SK-N-SH treated with all-trans-retinoic acid at 6 μM for 48 hours (cell line): ENCODE data around the gene PACC1.
"Not testable (repeated sequence)": the region's sequence is repeated elsewhere in the genome, so short reads cannot be mapped to it uniquely, and the experiment has no call there.

Experiments used
- ATAC-seq: fragments of 200-7000 bp; cut with Tn5 transposase; 3 replicates; pipeline ENCODE4 v1.9.1; 2020; ENCODE audit warnings: mild to moderate bottlenecking, moderate library complexity
- ARNTL ChIP-seq: fragments of 450-650 bp; formaldehyde crosslinking; IDR thresholded peaks from 2 replicates; pipeline ENCODE4 v1.5.0; 2020; ENCODE audit warnings: low read depth, mild to moderate bottlenecking, moderate library complexity, borderline replicate concordance
- BACH2 ChIP-seq: fragments of 250-450 bp; sonication (Bioruptor Pico); IDR thresholded peaks from 2 replicates; pipeline ENCODE4 v1.9.0; 2021; ENCODE audit warnings: mild to moderate bottlenecking, borderline replicate concordance
- CSDC2 ChIP-seq: fragments of 250-450 bp; sonication (Bioruptor Pico); IDR thresholded peaks from 2 replicates; pipeline ENCODE4 v1.5.0; 2020; ENCODE audit warnings: mild to moderate bottlenecking, moderate library complexity
- CSRNP3 ChIP-seq: fragments of 250-450 bp; sonication (Bioruptor Pico); IDR thresholded peaks from 2 replicates; pipeline ENCODE4 v1.5.1; 2021; ENCODE audit warnings: mild to moderate bottlenecking, moderate library complexity
- ESRRG ChIP-seq: fragments of 250-450 bp; sonication (Bioruptor Pico); IDR thresholded peaks from 2 replicates; pipeline ENCODE4 v1.6.1; 2021; ENCODE audit warnings: mild to moderate bottlenecking
- ISL1 ChIP-seq: fragments of 250-450 bp; sonication (Bioruptor Pico); IDR thresholded peaks from 2 replicates; pipeline ENCODE4 v2.1.2; 2022; ENCODE audit warnings: mild to moderate bottlenecking, moderate library complexity
- OSR1 ChIP-seq: fragments of 250-450 bp; sonication (Bioruptor Pico); IDR thresholded peaks from 2 replicates; pipeline ENCODE4 v1.8.0; 2022; ENCODE audit warnings: moderate library complexity, mild to moderate bottlenecking, inconsistent platforms
- PPARA ChIP-seq: fragments of 250-450 bp; sonication (Bioruptor Pico); IDR thresholded peaks from 2 replicates; pipeline ENCODE4 v1.5.0; 2020; ENCODE audit warnings: mild to moderate bottlenecking, borderline replicate concordance
- RARB ChIP-seq: fragments of 250-450 bp; sonication (Bioruptor Pico); IDR thresholded peaks from 2 replicates; pipeline ENCODE4 v1.8.0; 2021; ENCODE audit warnings: mild to moderate bottlenecking, moderate library complexity
- SNAI2 ChIP-seq: fragments of 250-450 bp; sonication (Bioruptor Pico); IDR thresholded peaks from 2 replicates; pipeline ENCODE4 v1.5.0; 2020; ENCODE audit warnings: mild to moderate bottlenecking, moderate library complexity
- TCF4 ChIP-seq: fragments of 250-450 bp; sonication (Bioruptor Pico); IDR thresholded peaks from 2 replicates; pipeline ENCODE4 v1.8.0; 2021; ENCODE audit warnings: mild to moderate bottlenecking, moderate library complexity, borderline replicate concordance
- TOX ChIP-seq: fragments of 250-450 bp; sonication (Bioruptor Pico); IDR thresholded peaks from 2 replicates; pipeline ENCODE4 v1.8.0; 2021; ENCODE audit warnings: mild to moderate bottlenecking, moderate library complexity, borderline replicate concordance
- ZC3H10 ChIP-seq: fragments of 250-450 bp; sonication (Bioruptor Pico); IDR thresholded peaks from 2 replicates; pipeline ENCODE4 v1.5.1; 2021; ENCODE audit warnings: mild to moderate bottlenecking, moderate library complexity
- ZFP3 ChIP-seq: fragments of 250-450 bp; sonication (Bioruptor Pico); IDR thresholded peaks from 2 replicates; pipeline ENCODE4 v1.5.0; 2020; ENCODE audit warnings: mild to moderate bottlenecking, moderate library complexity
- ZFP30 ChIP-seq: fragments of 450-650 bp; formaldehyde crosslinking; IDR thresholded peaks from 2 replicates; pipeline ENCODE4 v1.5.0; 2022; ENCODE audit warnings: mild to moderate bottlenecking, moderate library complexity
- ZNF565 ChIP-seq: fragments of 450-650 bp; formaldehyde crosslinking; conservative IDR thresholded peaks from 2 replicates; pipeline ENCODE4 v1.5.0; 2020; ENCODE audit warnings: low read depth, mild to moderate bottlenecking, moderate library complexity
- ZNF70 ChIP-seq: fragments of 450-650 bp; formaldehyde crosslinking; IDR thresholded peaks from 2 replicates; pipeline ENCODE4 v1.5.0; 2020; ENCODE audit warnings: mild to moderate bottlenecking, moderate library complexity
- ZNF8 ChIP-seq: fragments of 450-650 bp; formaldehyde crosslinking; IDR thresholded peaks from 2 replicates; pipeline ENCODE4 v1.5.0; 2020; ENCODE audit warnings: mild to moderate bottlenecking, moderate library complexity
- TF ChIP-seq, protein P1 (sequence below): fragments of 250-450 bp; sonication (Bioruptor Pico); IDR thresholded peaks from 2 replicates; pipeline ENCODE4 v1.8.0; 2020; ENCODE audit warnings: mild to moderate bottlenecking, moderate library complexity, borderline replicate concordance
- TF ChIP-seq, protein P2 (sequence below): fragments of 250-450 bp; sonication (Bioruptor Pico); IDR thresholded peaks from 2 replicates; pipeline ENCODE4 v1.5.0; 2020; ENCODE audit warnings: mild to moderate bottlenecking, moderate library complexity
- TF ChIP-seq, protein P3 (sequence below): fragments of 250-450 bp; sonication (Bioruptor Pico); IDR thresholded peaks from 2 replicates; pipeline ENCODE4 v1.8.0; 2021; ENCODE audit warnings: low read depth, mild to moderate bottlenecking, moderate library complexity, borderline replicate concordance
- TF ChIP-seq, protein P4 (sequence below): fragments of 250-450 bp; sonication (Bioruptor Pico); IDR thresholded peaks from 2 replicates; pipeline ENCODE4 v1.5.1; 2020; ENCODE audit warnings: low read depth, mild to moderate bottlenecking, moderate library complexity

PACC1 gene

GRCh38 chr1:212326541-212326940 lies 88.1 kb downstream of the PACC1 start:
- no peak for ATAC-seq
- TF ChIP-seq RARB (CRISPR knock-in tag) (no peak), ZNF565 (no peak), ZNF8 (CRISPR knock-in tag) (no peak), PPARA (CRISPR knock-in tag) (no peak), BACH2 (no peak), TCF4 (CRISPR knock-in tag) (no peak), ZFP30 (CRISPR knock-in tag) (no peak), OSR1 (CRISPR knock-in tag) (no peak), CSDC2 (no peak), ZC3H10 (no peak), SNAI2 (no peak)
- TF ChIP-seq, protein P1, sequence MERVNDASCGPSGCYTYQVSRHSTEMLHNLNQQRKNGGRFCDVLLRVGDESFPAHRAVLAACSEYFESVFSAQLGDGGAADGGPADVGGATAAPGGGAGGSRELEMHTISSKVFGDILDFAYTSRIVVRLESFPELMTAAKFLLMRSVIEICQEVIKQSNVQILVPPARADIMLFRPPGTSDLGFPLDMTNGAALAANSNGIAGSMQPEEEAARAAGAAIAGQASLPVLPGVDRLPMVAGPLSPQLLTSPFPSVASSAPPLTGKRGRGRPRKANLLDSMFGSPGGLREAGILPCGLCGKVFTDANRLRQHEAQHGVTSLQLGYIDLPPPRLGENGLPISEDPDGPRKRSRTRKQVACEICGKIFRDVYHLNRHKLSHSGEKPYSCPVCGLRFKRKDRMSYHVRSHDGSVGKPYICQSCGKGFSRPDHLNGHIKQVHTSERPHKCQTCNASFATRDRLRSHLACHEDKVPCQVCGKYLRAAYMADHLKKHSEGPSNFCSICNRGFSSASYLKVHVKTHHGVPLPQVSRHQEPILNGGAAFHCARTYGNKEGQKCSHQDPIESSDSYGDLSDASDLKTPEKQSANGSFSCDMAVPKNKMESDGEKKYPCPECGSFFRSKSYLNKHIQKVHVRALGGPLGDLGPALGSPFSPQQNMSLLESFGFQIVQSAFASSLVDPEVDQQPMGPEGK (CRISPR knock-in tag): no peak
- TF ChIP-seq, protein P2, sequence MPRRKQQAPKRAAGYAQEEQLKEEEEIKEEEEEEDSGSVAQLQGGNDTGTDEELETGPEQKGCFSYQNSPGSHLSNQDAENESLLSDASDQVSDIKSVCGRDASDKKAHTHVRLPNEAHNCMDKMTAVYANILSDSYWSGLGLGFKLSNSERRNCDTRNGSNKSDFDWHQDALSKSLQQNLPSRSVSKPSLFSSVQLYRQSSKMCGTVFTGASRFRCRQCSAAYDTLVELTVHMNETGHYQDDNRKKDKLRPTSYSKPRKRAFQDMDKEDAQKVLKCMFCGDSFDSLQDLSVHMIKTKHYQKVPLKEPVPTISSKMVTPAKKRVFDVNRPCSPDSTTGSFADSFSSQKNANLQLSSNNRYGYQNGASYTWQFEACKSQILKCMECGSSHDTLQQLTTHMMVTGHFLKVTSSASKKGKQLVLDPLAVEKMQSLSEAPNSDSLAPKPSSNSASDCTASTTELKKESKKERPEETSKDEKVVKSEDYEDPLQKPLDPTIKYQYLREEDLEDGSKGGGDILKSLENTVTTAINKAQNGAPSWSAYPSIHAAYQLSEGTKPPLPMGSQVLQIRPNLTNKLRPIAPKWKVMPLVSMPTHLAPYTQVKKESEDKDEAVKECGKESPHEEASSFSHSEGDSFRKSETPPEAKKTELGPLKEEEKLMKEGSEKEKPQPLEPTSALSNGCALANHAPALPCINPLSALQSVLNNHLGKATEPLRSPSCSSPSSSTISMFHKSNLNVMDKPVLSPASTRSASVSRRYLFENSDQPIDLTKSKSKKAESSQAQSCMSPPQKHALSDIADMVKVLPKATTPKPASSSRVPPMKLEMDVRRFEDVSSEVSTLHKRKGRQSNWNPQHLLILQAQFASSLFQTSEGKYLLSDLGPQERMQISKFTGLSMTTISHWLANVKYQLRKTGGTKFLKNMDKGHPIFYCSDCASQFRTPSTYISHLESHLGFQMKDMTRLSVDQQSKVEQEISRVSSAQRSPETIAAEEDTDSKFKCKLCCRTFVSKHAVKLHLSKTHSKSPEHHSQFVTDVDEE (CRISPR knock-in tag): no peak
- TF ChIP-seq, protein P3, sequence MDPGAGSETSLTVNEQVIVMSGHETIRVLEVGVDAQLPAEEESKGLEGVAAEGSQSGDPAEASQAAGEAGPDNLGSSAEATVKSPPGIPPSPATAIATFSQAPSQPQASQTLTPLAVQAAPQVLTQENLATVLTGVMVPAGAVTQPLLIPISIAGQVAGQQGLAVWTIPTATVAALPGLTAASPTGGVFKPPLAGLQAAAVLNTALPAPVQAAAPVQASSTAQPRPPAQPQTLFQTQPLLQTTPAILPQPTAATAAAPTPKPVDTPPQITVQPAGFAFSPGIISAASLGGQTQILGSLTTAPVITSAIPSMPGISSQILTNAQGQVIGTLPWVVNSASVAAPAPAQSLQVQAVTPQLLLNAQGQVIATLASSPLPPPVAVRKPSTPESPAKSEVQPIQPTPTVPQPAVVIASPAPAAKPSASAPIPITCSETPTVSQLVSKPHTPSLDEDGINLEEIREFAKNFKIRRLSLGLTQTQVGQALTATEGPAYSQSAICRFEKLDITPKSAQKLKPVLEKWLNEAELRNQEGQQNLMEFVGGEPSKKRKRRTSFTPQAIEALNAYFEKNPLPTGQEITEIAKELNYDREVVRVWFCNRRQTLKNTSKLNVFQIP: no peak
- TF ChIP-seq, protein P4, sequence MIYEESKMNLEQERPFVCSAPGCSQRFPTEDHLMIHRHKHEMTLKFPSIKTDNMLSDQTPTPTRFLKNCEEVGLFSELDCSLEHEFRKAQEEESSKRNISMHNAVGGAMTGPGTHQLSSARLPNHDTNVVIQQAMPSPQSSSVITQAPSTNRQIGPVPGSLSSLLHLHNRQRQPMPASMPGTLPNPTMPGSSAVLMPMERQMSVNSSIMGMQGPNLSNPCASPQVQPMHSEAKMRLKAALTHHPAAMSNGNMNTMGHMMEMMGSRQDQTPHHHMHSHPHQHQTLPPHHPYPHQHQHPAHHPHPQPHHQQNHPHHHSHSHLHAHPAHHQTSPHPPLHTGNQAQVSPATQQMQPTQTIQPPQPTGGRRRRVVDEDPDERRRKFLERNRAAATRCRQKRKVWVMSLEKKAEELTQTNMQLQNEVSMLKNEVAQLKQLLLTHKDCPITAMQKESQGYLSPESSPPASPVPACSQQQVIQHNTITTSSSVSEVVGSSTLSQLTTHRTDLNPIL: no peak

GRCh38 chr1:212323066-212323465 lies 91.6 kb downstream of the PACC1 start:
- no peak for ATAC-seq
- no peak for TF ChIP-seq CSRNP3 (CRISPR knock-in tag)
- no peak for TF ChIP-seq PPARA (CRISPR knock-in tag)
- no peak for TF ChIP-seq ARNTL
- TF ChIP-seq ZFP30 (CRISPR knock-in tag): no peak
- TF ChIP-seq ZFP3 (CRISPR knock-in tag): no peak
- no peak for TF ChIP-seq TCF4 (CRISPR knock-in tag)
- TF ChIP-seq ESRRG (CRISPR knock-in tag): no peak
- no peak for TF ChIP-seq BACH2
- no peak for TF ChIP-seq TOX
- no peak for TF ChIP-seq ZNF565
- TF ChIP-seq, protein P2 (CRISPR knock-in tag): no peak
- TF ChIP-seq SNAI2: no peak
- TF ChIP-seq ZNF8 (CRISPR knock-in tag): no peak
- TF ChIP-seq ZNF70 (CRISPR knock-in tag): no peak
- TF ChIP-seq RARB (CRISPR knock-in tag): no peak
- no peak for TF ChIP-seq ISL1
- no peak for TF ChIP-seq CSDC2
- TF ChIP-seq OSR1 (CRISPR knock-in tag): no peak
- TF ChIP-seq, protein P4: no peak
- TF ChIP-seq, protein P3: no peak

DNA sequence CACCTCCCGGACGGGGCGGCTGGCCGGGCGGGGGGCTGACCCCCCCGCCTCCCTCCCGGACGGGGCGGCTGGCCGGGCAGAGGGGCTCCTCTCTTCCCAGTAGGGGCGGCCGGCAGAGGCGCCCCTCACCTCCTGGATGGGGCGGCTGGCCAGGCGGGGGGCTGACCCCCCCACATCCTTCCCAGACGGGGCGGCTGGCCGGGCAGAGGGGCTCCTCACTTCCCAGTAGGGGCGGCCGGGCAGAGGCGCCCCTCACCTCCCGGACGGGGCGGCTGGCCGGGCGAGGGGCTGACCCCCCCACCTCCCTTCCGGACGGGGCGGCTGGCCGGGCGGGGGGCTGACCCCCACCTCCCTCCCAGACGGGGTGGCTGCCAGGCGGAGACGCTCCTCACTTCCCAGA lies 93.7 kb downstream of the PACC1 start:
- not testable (repeated sequence) for ATAC-seq
